Tibial nerve (tissue), 4 donors: ENCODE measurements around the gene MDGA2.

Experiments used
- EP300 ChIP-seq, 2 donors: sonication (generic); formaldehyde crosslinking; IDR thresholded peaks; one replicate each; pipeline ENCODE4 v1.6.1; 2017; ENCODE audit warnings: antibody characterized with exemption in 2 of 2, mild to moderate bottlenecking in 1 of 2
- POLR2A ChIP-seq, 2 donors: fragments of 450-650 bp; IDR thresholded peaks; one replicate each; pipeline ENCODE4 v1.6.1; 2017; ENCODE audit warnings: antibody characterized with exemption in 2 of 2, mild to moderate bottlenecking in 2 of 2, moderate library complexity in 2 of 2
- TF ChIP-seq, protein P1 (sequence below), 5 experiments: fragments of 200-600 bp in 3 of 5; fragments of 450-650 bp in 2 of 5; sonication (generic) in 3 of 5; IDR thresholded peaks; one replicate each; pipeline ENCODE4 v1.5.1; 2016 to 2019; ENCODE audit warnings: antibody characterized with exemption in 5 of 5, mild to moderate bottlenecking in 3 of 5, moderate library complexity in 2 of 5

DNA sequence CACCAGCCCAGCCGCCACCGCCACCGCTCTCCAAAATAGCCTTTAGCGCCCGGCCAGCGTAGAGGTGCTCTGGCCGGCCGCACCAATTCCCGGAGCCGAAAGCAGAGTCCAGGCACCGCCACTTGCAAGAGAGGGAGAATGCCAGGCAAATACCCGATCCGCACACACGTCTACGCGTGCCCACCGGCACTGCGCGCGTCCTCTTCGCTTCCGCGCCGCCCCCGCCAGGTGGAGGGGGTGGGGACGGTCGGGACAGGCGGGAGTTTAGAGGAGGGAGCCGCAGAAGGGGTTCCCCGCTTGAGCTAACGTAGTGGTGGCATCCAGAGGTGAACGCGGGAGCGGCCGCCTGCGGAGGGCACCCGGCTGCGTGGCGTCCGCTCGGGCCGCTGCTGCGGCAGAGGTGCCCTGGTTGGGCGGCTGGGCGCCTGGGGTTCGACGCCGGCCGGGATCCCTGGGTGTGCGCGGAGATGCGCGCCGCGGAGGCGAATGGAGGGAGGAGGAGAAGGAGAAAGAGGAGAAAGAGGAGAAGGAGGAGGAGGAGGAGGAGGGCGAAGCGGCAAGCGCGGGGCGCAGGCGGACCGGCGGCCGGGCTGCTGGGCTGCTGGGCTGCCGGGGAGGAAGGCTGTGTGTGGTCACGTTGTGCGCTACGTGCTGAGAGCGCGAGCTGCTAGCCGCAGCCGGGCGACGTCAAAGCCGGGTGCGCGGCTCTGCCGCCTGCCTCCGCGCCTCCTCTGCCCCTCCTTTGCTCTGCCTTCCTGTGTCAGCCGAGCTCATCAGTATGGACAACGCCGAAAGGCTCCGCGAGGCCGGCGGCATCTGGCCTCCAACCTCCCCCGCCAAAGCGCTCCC lies at the start of gene MDGA2:
- TF ChIP-seq EP300 (IDR thresholded peaks at IDR 0.05) (no peak), POLR2A (IDR thresholded peaks at IDR 0.05) (no peak)
- TF ChIP-seq, protein P1, sequence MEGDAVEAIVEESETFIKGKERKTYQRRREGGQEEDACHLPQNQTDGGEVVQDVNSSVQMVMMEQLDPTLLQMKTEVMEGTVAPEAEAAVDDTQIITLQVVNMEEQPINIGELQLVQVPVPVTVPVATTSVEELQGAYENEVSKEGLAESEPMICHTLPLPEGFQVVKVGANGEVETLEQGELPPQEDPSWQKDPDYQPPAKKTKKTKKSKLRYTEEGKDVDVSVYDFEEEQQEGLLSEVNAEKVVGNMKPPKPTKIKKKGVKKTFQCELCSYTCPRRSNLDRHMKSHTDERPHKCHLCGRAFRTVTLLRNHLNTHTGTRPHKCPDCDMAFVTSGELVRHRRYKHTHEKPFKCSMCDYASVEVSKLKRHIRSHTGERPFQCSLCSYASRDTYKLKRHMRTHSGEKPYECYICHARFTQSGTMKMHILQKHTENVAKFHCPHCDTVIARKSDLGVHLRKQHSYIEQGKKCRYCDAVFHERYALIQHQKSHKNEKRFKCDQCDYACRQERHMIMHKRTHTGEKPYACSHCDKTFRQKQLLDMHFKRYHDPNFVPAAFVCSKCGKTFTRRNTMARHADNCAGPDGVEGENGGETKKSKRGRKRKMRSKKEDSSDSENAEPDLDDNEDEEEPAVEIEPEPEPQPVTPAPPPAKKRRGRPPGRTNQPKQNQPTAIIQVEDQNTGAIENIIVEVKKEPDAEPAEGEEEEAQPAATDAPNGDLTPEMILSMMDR (IDR thresholded peaks at IDR 0.05), result no peak
